ENCODE measurements around the gene THRAP3. TPM values are rescaled to one million over a fixed set of nuclear protein-coding genes. Genes with fewer than 3 reads are reported as not detected.

THRAP3 gene
- total RNA-seq, 2 experiments from 2014 or later: 125 to 130 TPM

DNA sequence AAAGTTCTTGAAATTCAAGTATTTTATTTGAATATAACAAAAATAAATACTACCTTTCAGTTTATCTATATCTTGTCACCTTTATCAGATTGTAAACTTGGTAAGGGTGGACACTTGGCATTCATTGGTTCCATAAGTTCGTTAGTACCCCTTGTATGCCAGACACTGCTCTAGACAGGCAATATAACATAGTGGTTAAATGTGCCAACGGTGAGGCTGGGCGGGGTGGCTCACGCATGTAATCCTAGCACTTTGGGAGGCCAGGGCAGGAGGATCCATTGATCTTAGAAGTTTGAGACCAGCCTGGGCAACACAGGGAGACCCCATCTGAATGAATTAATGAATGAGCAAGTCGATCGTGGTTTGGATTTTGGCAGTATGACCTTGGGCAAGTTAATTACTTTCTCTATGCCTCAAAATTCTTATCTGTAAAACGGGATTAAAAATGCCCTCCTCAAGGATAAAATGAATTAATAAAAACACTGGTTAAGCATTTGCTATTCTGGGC is 55.6 kb downstream of the THRAP3 start:
- Mint-ChIP-seq H3K36me3 (peaks cover 7% of the 10 kb centered on the region), H3K9me3 (no peaks in the 10 kb centered on the region), H3K4me1 (peaks cover 12% of the 10 kb centered on the region), H3K4me3 (no peak overlapping the region), H3K27ac (no peak overlapping the region), H3K27me3 (no peaks in the 10 kb centered on the region)
- no peak for ATAC-seq (ENCODE audit: low read depth)
- no peak for DNase-seq
- POLR2A ChIA-PET: no interaction called here

- Mint-ChIP-seq H3K36me3 (peaks cover 28% of the 10 kb centered on the region), H3K27ac (no peak overlapping the region), H3K27me3 (no peaks in the 10 kb centered on the region), H3K4me3 (no peak overlapping the region), H3K4me1 (peaks cover 22% of the 10 kb centered on the region), H3K9me3 (no peaks in the 10 kb centered on the region)
- DNase-seq (no peak), ATAC-seq (ENCODE audit: low read depth) (no peak)
- POLR2A ChIA-PET: no interaction called here
Observed at GRCh38 chr1:36284061-36284460, 59.8 kb downstream of the THRAP3 start.

GRCh38 chr1:36284517-36284916 is 60.3 kb downstream of the THRAP3 start:
- Mint-ChIP-seq H3K27ac (no peak overlapping the region), H3K36me3 (peaks cover 31% of the 10 kb centered on the region), H3K4me1 (peaks cover 19% of the 10 kb centered on the region), H3K9me3 (no peaks in the 10 kb centered on the region), H3K4me3 (no peak overlapping the region), H3K27me3 (no peaks in the 10 kb centered on the region)
- no peak for ATAC-seq (ENCODE audit: low read depth)
- DNase-seq: no peak
- POLR2A ChIA-PET: no interaction called here

DNA sequence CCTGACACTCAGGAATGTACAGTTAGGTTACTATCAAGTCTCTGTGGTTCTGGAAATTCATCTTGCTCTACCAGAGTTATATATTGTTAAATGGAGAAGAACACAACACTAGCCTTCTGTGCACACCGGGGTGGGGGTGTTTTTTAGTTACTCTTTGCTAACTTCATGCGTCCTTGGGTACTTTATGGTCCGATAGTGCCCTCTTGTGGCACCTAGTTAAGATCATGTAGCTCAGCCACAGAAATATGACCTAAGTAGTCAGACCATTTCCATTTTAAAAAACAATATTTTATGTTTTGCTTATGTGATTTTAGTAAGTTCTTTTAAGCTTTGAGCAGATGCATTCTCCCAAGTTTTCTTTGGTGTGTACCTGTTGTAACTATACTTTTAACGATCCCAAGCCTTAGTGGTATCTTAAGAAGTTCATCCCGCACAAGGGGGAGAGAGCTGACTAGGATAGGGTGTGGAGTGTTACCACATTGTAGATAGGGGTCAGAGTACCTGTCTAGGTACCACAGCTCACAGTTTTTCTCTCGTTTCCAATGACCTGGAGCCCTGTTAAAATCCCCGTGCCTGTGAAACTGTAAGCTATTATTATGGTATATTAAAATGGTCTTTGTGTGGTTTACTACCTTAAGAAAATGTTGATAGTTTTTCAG is 61.3 kb downstream of the THRAP3 start:
- no peak for DNase-seq
- H3K27me3 Mint-ChIP-seq: no peaks in the 10 kb centered on the region
- peak; percentile 89 for ATAC-seq (ENCODE audit: low read depth)
- H3K4me1 Mint-ChIP-seq: peaks cover 19% of the 10 kb centered on the region
- H3K4me3 Mint-ChIP-seq: no peak overlapping the region
- H3K27ac Mint-ChIP-seq: no peak overlapping the region
- H3K9me3 Mint-ChIP-seq: no peaks in the 10 kb centered on the region
- POLR2A ChIA-PET: interaction anchor here (0.7 to 1.4 kb wide), 4 partner anchors 21 to 139 kb away, joined by 4 to 6 read pairs (median 6); partner anchors contain the start of genes MAP7D1, SH3D21 and THRAP3
- peaks cover 31% of the 10 kb centered on the region for H3K36me3 Mint-ChIP-seq

GRCh38 chr1:36286802-36287201 is 62.6 kb downstream of the THRAP3 start:
- ATAC-seq (ENCODE audit: low read depth) (no peak), DNase-seq (no peak)
- H3K27me3 Mint-ChIP-seq: no peaks in the 10 kb centered on the region
- POLR2A ChIA-PET: no interaction called here
- H3K9me3 Mint-ChIP-seq: no peaks in the 10 kb centered on the region
- H3K27ac Mint-ChIP-seq: no peak overlapping the region
- H3K36me3 Mint-ChIP-seq: peaks cover 34% of the 10 kb centered on the region
- no peak overlapping the region for H3K4me3 Mint-ChIP-seq
- H3K4me1 Mint-ChIP-seq: peaks cover 19% of the 10 kb centered on the region

DNA sequence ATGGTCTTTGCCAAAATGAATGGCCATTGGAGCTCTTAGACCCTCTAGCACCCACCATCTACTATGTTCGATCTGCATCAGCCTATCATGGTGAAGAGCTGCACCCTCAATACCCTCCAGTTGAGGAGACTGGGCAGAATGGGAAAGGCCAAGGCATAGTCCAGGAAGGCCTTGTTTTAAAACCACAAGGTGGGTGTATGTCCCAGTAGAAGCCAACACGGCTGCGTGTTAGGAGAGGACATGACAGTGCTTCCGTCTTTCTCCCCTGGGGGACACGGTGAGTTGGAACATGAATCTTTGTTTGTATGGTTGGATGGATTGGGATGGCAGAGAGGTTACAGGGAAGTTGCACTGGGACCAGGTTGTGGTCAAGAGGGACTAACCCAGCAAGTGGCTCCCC is 63.4 kb downstream of the THRAP3 start:
- Mint-ChIP-seq H3K36me3 (peaks cover 32% of the 10 kb centered on the region), H3K4me1 (peaks cover 18% of the 10 kb centered on the region), H3K4me3 (no peak overlapping the region), H3K27ac (peak overlapping the region; percentile 23), H3K9me3 (no peaks in the 10 kb centered on the region), H3K27me3 (no peaks in the 10 kb centered on the region)
- DNase-seq (no peak), ATAC-seq (ENCODE audit: low read depth) (no peak)
- POLR2A ChIA-PET: interaction anchor here (0.5 kb wide), 1 partner anchor 10 kb away, joined by 4 read pairs; no protein-coding TSS in a partner anchor

DNA sequence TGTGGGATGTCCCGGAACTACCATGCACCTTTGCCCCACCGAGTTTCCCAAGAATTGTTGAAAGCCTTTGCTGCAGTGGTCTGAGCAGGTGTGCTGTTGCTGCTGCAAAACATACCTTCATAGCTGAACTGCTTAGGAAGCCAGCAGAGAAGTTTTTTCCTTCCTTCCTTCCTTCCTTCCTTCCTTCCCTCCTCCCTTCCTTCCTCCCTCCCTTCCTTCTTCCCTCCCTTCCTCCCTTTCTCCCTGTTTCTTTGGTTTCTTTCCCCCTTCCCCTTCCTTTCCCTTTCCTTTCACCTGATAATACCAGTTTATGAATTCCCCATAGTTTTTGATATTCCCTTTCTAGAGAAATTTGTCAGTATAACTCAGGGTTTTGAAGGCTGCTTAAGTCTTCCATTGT is 71.1 kb downstream of the THRAP3 start:
- DNase-seq: no peak
- peaks cover 30% of the 10 kb centered on the region for H3K36me3 Mint-ChIP-seq

DNA sequence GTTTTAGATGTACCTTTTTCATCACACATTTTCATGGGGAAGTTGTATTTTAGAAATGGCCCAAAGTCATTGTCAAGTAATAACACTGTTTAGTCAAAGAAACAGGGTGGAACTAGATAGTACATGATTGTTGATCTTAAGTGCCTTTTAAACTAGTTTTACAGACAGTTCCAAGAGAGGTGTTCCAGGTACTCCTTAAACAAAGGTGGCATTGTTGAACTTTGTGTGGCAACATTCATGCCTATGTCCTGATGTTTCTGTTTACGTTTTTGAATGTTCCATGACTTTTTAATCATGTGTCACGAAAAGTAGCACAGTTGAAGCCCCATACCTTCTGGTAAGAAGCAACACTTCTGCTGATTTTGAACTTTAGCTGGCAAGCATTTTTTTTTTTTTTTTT is 72.8 kb downstream of the THRAP3 start:
- Mint-ChIP-seq H3K9me3 (no peaks in the 10 kb centered on the region), H3K27me3 (no peaks in the 10 kb centered on the region), H3K4me3 (no peak overlapping the region), H3K27ac (no peak overlapping the region), H3K36me3 (peaks cover 32% of the 10 kb centered on the region), H3K4me1 (peaks cover 6% of the 10 kb centered on the region)
- POLR2A ChIA-PET: interaction anchor here (0.6 kb wide), 1 partner anchor 57 kb away, joined by 3 read pairs; no protein-coding TSS in a partner anchor
- DNase-seq (no peak), ATAC-seq (ENCODE audit: low read depth) (no peak)

More for the DNA sequence above, 71.1 kb downstream of the THRAP3 start:
- no peak overlapping the region for H3K4me3 Mint-ChIP-seq
- H3K4me1 Mint-ChIP-seq: peaks cover 6% of the 10 kb centered on the region
- ATAC-seq (ENCODE audit: low read depth): no peak
- no peaks in the 10 kb centered on the region for H3K9me3 Mint-ChIP-seq
- H3K27ac Mint-ChIP-seq: peak overlapping the region; percentile 42
- POLR2A ChIA-PET: no interaction called here
- no peaks in the 10 kb centered on the region for H3K27me3 Mint-ChIP-seq

GRCh38 chr1:36298640-36299039 is 74.4 kb downstream of the THRAP3 start:
- POLR2A ChIA-PET: no interaction called here

DNA sequence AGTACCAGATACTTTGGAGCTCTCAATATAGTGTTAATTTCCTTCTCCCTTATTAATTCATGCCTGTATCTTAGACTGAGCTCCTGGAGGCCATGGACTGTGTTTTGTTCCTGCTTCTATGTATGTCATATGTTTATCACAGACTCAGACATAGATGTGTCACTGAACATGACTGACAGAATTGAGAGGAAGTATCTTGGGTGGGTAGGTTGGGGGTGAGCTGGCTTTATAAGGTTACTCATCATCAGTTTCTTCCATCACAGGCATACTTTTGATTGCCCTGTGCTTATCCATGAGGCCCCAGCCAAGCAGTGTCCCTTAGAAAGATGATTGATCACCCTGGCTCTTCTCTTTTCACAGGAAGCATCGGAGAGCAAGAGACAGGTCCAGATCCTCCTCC is 76.3 kb downstream of the THRAP3 start:
- DNase-seq (no peak), ATAC-seq (ENCODE audit: low read depth) (no peak)
- Mint-ChIP-seq H3K4me3 (no peak overlapping the region), H3K27ac (peak overlapping the region; percentile 2), H3K27me3 (no peaks in the 10 kb centered on the region), H3K4me1 (peaks cover 12% of the 10 kb centered on the region), H3K9me3 (no peaks in the 10 kb centered on the region), H3K36me3 (peaks cover 29% of the 10 kb centered on the region)
- POLR2A ChIA-PET: no interaction called here

More at GRCh38 chr1:36298640-36299039, 74.4 kb downstream of the THRAP3 start:
- Mint-ChIP-seq H3K36me3 (peaks cover 33% of the 10 kb centered on the region), H3K27ac (no peak overlapping the region), H3K27me3 (no peaks in the 10 kb centered on the region), H3K4me1 (peaks cover 6% of the 10 kb centered on the region), H3K9me3 (no peaks in the 10 kb centered on the region), H3K4me3 (no peak overlapping the region)
- ATAC-seq (ENCODE audit: low read depth) (no peak), DNase-seq (no peak)

DNA sequence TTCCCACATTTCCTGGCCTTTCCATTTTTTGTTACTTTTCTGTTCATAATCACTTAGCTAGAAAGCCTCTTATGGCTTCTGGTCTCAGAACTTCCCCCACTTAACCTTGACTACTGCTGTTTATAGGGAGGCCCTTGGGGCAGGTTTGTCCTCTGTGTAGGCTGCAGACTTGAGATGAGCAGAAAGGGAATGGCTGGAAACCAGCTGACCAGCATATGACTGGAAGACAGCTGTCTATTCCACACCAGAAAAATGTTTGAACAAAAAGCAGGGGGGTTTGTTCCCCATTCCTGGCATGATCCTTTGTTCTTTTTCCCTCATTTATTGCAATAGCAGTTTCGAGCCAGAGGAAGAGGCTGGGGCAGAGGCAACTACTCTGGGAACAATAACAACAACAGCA is 77.0 kb downstream of the THRAP3 start:
- peaks cover 26% of the 10 kb centered on the region for H3K36me3 Mint-ChIP-seq

GRCh38 chr1:36303244-36303643 is 79.0 kb downstream of the THRAP3 start:
- Mint-ChIP-seq H3K4me3 (no peak overlapping the region), H3K27me3 (no peaks in the 10 kb centered on the region), H3K36me3 (peaks cover 24% of the 10 kb centered on the region), H3K9me3 (no peaks in the 10 kb centered on the region), H3K4me1 (peaks cover 24% of the 10 kb centered on the region), H3K27ac (no peak overlapping the region)
- POLR2A ChIA-PET: no interaction called here
- DNase-seq: no peak
- no peak for ATAC-seq (ENCODE audit: low read depth)

More for the DNA sequence above, 77.0 kb downstream of the THRAP3 start:
- Mint-ChIP-seq H3K27me3 (no peaks in the 10 kb centered on the region), H3K27ac (peak overlapping the region; percentile 34), H3K9me3 (no peaks in the 10 kb centered on the region), H3K4me3 (no peak overlapping the region), H3K4me1 (peaks cover 15% of the 10 kb centered on the region)
- POLR2A ChIA-PET: no interaction called here
- ATAC-seq (ENCODE audit: low read depth) (no peak), DNase-seq (no peak)

DNA sequence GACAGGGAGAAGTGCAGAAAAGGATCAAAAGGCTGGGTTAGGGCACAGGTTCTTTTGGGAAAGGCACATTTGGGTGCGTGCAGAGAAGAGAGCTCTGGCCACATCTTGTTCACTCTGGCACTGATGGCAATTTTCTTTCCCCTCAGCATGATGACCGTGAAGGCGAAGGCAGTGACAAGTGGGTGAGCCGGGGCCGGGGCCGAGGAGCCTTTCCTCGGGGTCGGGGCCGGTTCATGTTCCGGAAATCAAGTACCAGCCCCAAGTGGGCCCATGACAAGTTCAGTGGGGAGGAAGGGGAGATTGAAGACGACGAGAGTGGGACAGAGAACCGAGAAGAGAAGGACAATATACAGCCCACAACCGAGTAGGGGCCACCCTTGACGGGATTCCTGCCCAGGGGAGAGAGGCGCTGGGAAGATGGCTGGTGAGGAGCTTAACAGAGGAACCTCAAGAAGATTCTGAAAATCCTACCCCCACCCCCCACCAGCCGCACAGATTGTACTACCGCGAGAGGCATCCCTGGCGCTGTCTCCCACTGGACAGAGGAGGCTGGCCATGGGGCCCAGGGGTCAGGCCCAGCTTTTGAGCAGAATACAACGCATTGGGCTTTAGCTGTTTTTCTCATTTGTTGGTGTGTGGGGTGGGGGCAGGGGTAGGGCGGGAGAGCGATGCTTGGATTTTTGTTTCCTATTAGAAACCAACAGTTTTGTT is 79.6 kb downstream of the THRAP3 start:
- H3K36me3 Mint-ChIP-seq: peaks cover 26% of the 10 kb centered on the region
- no peak for ATAC-seq (ENCODE audit: low read depth)
- POLR2A ChIA-PET: no interaction called here
- H3K4me3 Mint-ChIP-seq: no peak overlapping the region
- no peak for DNase-seq
- peaks cover 24% of the 10 kb centered on the region for H3K4me1 Mint-ChIP-seq
- no peak overlapping the region for H3K27ac Mint-ChIP-seq
- H3K9me3 Mint-ChIP-seq: no peaks in the 10 kb centered on the region
- H3K27me3 Mint-ChIP-seq: no peaks in the 10 kb centered on the region

GRCh38 chr1:36304521-36304920 is 80.3 kb downstream of the THRAP3 start:
- no peaks in the 10 kb centered on the region for H3K9me3 Mint-ChIP-seq
- H3K4me3 Mint-ChIP-seq: no peak overlapping the region
- POLR2A ChIA-PET: no interaction called here
- H3K27ac Mint-ChIP-seq: no peak overlapping the region
- peaks cover 23% of the 10 kb centered on the region for H3K4me1 Mint-ChIP-seq
- H3K27me3 Mint-ChIP-seq: no peaks in the 10 kb centered on the region
- DNase-seq: no peak
- H3K36me3 Mint-ChIP-seq: peaks cover 27% of the 10 kb centered on the region
- no peak for ATAC-seq (ENCODE audit: low read depth)

All from activated naive CD8-positive, alpha-beta T cell treated with anti-CD3 and anti-CD28 coated beads, Interleukin-2, amount 10 ng/mL, durations not matched to agents 7 days and 5 days (primary cell).